Measurements from ENCODE around the gene PCSK2.

DNA sequence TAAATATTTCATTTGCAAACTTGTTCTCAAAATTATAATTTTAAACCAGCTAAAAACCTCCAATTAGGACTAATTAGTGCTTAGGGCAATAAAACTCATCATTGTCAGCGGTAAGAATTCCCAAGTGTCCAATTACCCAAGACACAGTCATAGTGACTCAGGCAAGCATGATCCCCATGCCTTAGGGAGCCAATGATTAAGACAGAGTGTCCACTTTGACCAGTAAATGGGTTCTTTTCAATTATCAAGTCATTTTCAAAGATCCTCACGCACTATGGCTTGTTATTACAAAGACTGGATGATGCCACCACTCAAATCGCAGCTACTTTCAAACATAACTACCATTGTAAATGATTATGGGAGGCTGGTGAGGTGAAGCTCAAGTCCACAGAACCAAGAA, 190.4 kb downstream of the PCSK2 start:
- TF ChIP-seq, protein P1, sequence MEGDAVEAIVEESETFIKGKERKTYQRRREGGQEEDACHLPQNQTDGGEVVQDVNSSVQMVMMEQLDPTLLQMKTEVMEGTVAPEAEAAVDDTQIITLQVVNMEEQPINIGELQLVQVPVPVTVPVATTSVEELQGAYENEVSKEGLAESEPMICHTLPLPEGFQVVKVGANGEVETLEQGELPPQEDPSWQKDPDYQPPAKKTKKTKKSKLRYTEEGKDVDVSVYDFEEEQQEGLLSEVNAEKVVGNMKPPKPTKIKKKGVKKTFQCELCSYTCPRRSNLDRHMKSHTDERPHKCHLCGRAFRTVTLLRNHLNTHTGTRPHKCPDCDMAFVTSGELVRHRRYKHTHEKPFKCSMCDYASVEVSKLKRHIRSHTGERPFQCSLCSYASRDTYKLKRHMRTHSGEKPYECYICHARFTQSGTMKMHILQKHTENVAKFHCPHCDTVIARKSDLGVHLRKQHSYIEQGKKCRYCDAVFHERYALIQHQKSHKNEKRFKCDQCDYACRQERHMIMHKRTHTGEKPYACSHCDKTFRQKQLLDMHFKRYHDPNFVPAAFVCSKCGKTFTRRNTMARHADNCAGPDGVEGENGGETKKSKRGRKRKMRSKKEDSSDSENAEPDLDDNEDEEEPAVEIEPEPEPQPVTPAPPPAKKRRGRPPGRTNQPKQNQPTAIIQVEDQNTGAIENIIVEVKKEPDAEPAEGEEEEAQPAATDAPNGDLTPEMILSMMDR (conservative IDR thresholded peaks at IDR 0.05; ENCODE audit: low read length), result no peak
- TF ChIP-seq EZH2phosphoT487 (IDR thresholded peaks at IDR 0.05; ENCODE audit: borderline replicate concordance, low read depth, low read length), result no peak
